Activated CD4-positive, alpha-beta T cell treated with anti-CD3 and anti-CD28 coated beads for 4 hours (primary cell): ENCODE results near the gene RSPH10B.
A peak's percentile ranks its signal among the peaks of the same experiment; 100 is the strongest.
"Not testable (repeated sequence)": the region's sequence is repeated elsewhere in the genome, so short reads cannot be mapped to it uniquely, and the experiment has no call there.

Experiments used
- DNase-seq, 2 donors: peaks; one replicate each; pipeline ENCODE4 v3.0.0-alpha.2; 2020

Gene RSPH10B

GRCh38 chr7:5970347-5970911 lies at the start of gene RSPH10B:
TSS of gene RSPH10B (minus strand) at chr7:5970689. CDS start at chr7:5967116, 3,573 bp downstream.
- not testable (repeated sequence) for DNase-seq

- DNase-seq, result no peak
Measured at GRCh38 chr7:6016653-6016966, 46.1 kb upstream of the RSPH10B start.

- DNase-seq, result no peak
Measured at GRCh38 chr7:6015917-6016652, 45.6 kb upstream of the RSPH10B start.

GRCh38 chr7:6012355-6013104 lies 42.0 kb upstream of the RSPH10B start:
- DNase-seq, result no peak

- no peak for DNase-seq
Measured at GRCh38 chr7:6011541-6011940, 41.1 kb upstream of the RSPH10B start.

GRCh38 chr7:6010370-6010769 lies 39.9 kb upstream of the RSPH10B start:
- DNase-seq, result not testable (repeated sequence)

- peak; percentile 94 to 97 for DNase-seq
Measured at GRCh38 chr7:6008668-6009611, 38.5 kb upstream of the RSPH10B start, which contains the start of the genes AIMP2 and PMS2. TSS of gene AIMP2 (plus strand) at chr7:6009272. CDS start at chr7:6009364, 92 bp downstream. TSS of gene PMS2 (minus strand) at chr7:6009049. CDS start at chr7:6009019, 30 bp downstream.

- not testable (repeated sequence) for DNase-seq
Measured at GRCh38 chr7:6007835-6008590, 37.5 kb upstream of the RSPH10B start.

GRCh38 chr7:6007386-6007785 lies 36.9 kb upstream of the RSPH10B start:
- no peak for DNase-seq

GRCh38 chr7:5997210-5997808 lies 26.8 kb upstream of the RSPH10B start:
- DNase-seq, result peak; percentile 48 to 57

- not testable (repeated sequence) for DNase-seq
Measured at GRCh38 chr7:5987061-5987460, 16.6 kb upstream of the RSPH10B start.

- not testable (repeated sequence) for DNase-seq
Measured at GRCh38 chr7:5979680-5980314, 9.3 kb upstream of the RSPH10B start.

- not testable (repeated sequence) for DNase-seq
Measured at GRCh38 chr7:5973580-5973979, 3.1 kb upstream of the RSPH10B start.

GRCh38 chr7:5963810-5964209 lies 6.7 kb downstream of the RSPH10B start:
- not testable (repeated sequence) for DNase-seq

- DNase-seq, result not testable (repeated sequence)
Measured at GRCh38 chr7:5963205-5963604, 7.3 kb downstream of the RSPH10B start.

GRCh38 chr7:5934945-5935450 lies 35.5 kb downstream of the RSPH10B start:
- not testable (repeated sequence) for DNase-seq

- DNase-seq, result not testable (repeated sequence)
Measured at GRCh38 chr7:5931905-5932644, 38.4 kb downstream of the RSPH10B start.

- not testable (repeated sequence) for DNase-seq
Measured at GRCh38 chr7:5931250-5931649, 39.2 kb downstream of the RSPH10B start.

- not testable (repeated sequence) for DNase-seq
Measured at GRCh38 chr7:5930290-5930689, 40.2 kb downstream of the RSPH10B start.
